ENCODE measurements around the gene TBL1XR1.

- TF ChIP-seq CTCF (conservative IDR thresholded peaks at IDR 0.05; ENCODE audit: low read depth, low read length) (no peak), EZH2phosphoT487 (IDR thresholded peaks at IDR 0.05; ENCODE audit: borderline replicate concordance, low read length) (no peak), EZH2 (IDR thresholded peaks at IDR 0.05; ENCODE audit: low read length, unreplicated experiment) (no peak)
Observed at GRCh38 chr3:177026505-177027277, 170.6 kb downstream of the TBL1XR1 start.

Measured in PC-3 (cell line).